Measurements from ENCODE around the gene DTWD2.
"Not testable (repeated sequence)": the region's sequence is repeated elsewhere in the genome, so short reads cannot be mapped to it uniquely, and the experiment has no call there.

DNA sequence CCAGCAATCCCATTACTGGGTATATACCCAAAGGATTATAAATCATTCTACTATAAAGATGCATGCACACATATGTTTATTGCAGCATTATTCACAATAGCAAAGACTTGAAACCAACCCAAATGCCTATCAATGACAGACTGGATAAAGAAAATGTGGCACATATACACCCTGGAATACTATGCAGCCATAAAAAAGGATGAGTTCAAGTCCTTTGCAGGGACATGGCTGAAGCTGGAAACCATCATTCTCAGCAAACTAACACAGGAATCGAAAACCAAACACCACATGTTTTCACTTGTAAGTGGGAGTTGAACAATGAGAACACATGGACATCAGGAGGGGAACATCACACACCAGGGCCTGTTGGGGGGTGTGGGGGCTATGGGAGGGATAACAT lies 138.8 kb downstream of the DTWD2 start:
- TF ChIP-seq, protein P1, sequence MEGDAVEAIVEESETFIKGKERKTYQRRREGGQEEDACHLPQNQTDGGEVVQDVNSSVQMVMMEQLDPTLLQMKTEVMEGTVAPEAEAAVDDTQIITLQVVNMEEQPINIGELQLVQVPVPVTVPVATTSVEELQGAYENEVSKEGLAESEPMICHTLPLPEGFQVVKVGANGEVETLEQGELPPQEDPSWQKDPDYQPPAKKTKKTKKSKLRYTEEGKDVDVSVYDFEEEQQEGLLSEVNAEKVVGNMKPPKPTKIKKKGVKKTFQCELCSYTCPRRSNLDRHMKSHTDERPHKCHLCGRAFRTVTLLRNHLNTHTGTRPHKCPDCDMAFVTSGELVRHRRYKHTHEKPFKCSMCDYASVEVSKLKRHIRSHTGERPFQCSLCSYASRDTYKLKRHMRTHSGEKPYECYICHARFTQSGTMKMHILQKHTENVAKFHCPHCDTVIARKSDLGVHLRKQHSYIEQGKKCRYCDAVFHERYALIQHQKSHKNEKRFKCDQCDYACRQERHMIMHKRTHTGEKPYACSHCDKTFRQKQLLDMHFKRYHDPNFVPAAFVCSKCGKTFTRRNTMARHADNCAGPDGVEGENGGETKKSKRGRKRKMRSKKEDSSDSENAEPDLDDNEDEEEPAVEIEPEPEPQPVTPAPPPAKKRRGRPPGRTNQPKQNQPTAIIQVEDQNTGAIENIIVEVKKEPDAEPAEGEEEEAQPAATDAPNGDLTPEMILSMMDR (IDR thresholded peaks at IDR 0.05; ENCODE audit: low read depth, low read length, poor library complexity, severe bottlenecking) = not testable (repeated sequence)
- not testable (repeated sequence) for TF ChIP-seq EZH2phosphoT487 (IDR thresholded peaks at IDR 0.05; ENCODE audit: borderline replicate concordance, low read length)

Data from DOHH2 (cell line).